GM18526 (cell line): Measurements from ENCODE around the gene TCF7L2.

Source experiments
- POLR2A ChIP-seq: IDR thresholded peaks from 3 replicates; pipeline ENCODE4 v1.6.1; 2011; ENCODE audit not compliant: insufficient read length; ENCODE audit errors: extremely low read depth

The TCF7L2 gene

GRCh38 chr10:113151190-113151666 is 201.2 kb downstream of the TCF7L2 start:
- no peak for TF ChIP-seq POLR2A

DNA sequence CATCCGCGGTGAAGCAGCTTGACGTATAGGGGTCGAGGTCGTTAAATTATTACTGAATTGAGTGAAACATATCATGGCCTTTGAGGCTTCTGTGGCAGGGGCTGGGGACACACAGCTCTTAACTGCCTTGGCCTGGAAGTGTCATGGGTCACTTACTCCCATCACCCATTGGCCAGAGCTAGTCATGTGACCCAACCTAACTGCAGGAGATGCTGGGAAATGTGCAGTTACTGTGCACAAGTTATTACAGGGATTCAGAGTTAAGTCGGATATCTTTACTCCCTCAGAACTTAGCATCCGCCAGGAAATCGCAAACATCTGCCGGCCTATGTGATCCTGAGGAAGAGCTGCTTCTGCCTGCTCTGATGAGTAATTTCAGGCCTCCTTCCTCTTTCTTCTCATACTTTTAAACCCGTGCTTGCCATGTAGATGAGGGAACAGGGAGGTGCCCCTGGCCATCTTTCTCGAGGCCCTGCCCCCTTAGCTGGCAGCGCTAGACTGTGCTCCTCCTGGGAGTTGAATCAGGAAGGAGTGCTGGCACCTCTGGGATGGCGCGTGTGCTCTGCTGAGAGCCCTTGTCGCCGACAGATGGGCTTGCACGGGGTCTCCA is 203.6 kb downstream of the TCF7L2 start:
- no peak for TF ChIP-seq POLR2A

DNA sequence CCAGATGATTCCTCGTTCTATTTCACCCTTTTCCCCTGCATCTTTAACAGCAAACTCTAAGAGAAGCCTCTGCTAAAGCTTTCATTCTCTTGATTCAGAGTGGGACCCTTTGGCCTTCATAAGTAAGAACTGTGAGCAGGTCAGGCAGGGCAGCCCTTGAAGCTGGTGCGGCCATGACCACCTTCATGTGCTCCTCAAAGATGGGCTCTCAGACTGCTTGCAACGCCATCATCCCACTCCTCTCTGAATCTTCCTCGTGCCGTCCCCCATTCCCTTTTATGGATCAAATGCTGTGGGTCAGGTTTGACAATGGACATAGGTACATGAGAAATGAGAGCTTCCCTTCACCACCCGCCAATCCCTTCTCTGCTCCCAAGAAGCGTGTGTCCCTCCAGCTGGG is 207.4 kb downstream of the TCF7L2 start:
- no peak for TF ChIP-seq POLR2A

DNA sequence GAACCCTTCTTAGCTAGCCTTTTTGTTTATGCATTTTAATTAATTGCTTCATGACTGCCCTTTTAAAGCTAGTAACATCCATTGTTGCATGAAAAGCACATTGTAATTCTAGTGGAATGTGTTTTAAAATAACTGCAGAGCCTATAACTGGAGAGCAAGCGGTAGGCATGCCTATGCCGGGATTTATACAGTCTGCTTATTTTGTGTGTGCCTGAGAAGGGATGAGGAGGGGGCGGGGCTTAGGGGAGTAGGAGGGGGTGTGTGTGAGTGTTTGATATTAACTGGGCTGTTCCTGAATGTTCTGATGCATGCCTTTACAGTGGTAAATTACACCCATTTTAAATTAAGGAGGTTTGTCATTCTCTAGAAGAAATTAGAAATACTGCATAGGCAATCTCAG is 208.1 kb downstream of the TCF7L2 start:
- no peak for TF ChIP-seq POLR2A

- no peak for TF ChIP-seq POLR2A
Measured at GRCh38 chr10:113159563-113159962, 209.5 kb downstream of the TCF7L2 start.

DNA sequence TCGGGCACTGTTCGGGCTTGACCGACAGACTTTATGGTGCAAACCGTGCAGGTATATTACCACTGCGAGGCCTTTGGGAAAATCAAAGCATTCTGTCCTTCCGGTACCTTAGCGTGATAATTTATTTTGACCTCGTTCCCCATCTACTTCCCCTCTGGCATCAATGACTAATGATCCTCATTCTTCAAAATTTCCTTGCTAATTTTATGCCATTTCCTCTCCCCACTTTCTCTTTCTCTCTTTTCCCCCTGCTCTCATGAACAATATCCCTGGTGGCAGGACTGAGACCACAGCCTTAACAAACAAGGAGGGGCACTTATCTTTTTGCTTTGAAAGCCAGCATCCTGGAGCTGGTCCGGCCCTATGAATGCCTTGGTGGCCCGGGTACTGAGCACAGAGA is 210.6 kb downstream of the TCF7L2 start:
- no peak for TF ChIP-seq POLR2A

DNA sequence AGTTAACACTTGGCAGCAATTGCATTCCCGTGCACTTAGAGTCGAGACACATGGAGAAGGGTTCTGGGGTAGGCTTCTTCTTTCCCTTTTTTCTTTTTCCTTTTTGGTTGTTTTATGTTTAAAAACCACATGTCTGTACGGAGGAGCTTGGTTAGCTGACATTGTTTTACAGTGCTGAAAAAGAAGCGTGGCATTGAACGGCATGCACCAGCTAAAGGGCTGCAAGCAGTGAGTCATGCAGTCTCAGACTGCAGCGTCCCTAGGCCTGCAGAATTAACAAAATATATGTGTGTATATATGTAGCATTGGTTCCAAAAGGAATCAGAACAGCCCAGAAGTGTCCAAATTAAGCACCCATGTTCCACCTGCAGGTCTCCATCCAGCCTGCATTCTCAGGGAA is 211.0 kb downstream of the TCF7L2 start:
- TF ChIP-seq POLR2A, result no peak

- no peak for TF ChIP-seq POLR2A
Measured at GRCh38 chr10:113162960-113163359, 212.9 kb downstream of the TCF7L2 start.

GRCh38 chr10:113165673-113166072 is 215.6 kb downstream of the TCF7L2 start:
- no peak for TF ChIP-seq POLR2A

DNA sequence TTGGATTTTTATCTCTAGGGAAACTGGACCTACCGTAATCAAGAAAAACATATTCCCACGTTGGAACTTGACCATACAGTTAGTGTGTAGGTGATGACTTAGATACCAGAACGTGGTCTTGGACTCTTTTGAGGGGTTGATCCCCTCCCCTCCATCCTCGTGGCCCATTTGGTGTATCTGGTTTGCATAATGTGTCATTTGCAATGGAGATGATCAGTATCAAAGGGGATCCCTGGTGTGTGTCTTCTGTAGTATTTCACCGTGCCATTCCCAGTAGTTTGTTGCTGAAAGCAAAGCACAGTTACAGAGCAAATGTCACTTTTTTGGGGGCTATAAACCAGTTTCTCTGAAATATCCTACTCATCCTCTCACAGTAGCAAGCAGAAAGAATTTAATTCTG is 217.7 kb downstream of the TCF7L2 start:
- TF ChIP-seq POLR2A, result no peak

- no peak for TF ChIP-seq POLR2A
Measured at GRCh38 chr10:113168584-113168983, 218.5 kb downstream of the TCF7L2 start.

GRCh38 chr10:113169111-113169510 is 219.1 kb downstream of the TCF7L2 start:
- TF ChIP-seq POLR2A, result no peak

GRCh38 chr10:113169853-113170460 is 219.9 kb downstream of the TCF7L2 start:
- no peak for TF ChIP-seq POLR2A

GRCh38 chr10:113171662-113172061 is 221.6 kb downstream of the TCF7L2 start:
- TF ChIP-seq POLR2A, result no peak

- no peak for TF ChIP-seq POLR2A
Measured at GRCh38 chr10:113175176-113175575, 225.1 kb downstream of the TCF7L2 start.

DNA sequence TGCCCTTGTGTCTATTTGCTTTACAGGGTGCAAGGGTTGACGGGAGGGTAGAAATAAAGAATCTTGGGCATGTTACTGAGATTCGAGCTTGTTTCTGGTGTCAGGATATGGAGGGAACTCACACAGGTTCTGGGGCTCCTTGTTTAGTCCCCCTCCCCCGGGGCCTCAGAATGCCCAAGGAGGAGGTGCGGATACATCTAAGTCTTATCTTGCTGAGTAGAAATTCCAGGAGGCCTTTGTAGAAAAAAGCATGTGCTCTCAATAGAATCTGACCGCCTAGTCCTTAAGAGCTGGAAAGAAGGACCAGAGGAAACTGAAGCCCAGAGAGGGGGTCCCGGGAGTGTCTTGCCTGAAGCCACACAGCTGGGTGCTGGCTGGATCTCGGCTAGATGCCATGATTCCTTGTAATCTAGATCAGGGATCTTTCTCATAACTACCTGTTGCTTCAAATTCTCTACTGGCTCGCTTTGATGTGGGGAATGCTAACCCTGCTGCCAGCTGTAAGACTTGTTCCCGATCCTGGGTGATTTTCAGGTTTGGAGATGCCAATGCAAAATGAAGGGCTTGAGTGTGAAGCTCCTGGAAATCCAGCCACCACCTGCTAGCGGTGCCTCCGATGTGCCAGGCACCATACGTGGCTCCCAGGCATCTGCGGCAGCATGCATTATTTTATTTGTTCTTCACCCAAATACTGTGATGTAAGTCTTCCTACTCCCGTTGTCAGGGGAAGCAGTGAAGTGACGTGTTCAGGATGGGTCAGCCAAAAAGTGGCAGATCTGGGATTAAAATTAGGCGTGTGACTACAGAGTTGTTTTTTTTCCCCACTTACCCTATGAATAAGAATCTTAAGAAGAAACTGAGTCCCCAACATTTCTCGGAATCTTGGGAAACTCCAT is 226.0 kb downstream of the TCF7L2 start:
- TF ChIP-seq POLR2A, result no peak

DNA sequence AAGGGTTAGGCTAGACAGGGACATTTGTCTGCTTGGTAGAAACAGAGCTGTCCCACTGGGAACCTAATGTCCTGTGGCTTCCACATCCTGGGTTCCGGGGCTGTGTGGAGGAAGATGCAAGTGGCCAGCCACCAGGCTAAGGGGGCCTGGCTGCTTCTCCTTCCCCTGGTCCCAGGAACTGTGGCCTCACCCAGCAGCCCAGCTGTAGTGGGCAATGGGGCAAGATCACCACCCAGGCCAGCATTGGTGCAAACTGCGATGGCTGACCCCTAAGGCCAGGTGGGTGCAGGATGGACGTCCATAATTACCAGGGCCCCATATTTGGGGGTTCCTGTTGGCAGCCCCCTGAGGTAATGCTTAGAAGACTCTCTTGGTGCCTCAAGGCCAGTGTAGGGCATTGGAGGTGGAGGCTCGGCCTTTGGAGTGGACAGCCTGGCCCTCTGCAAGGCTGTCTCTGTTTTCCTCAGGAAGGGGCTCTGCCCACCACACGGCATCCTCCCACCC is 226.7 kb downstream of the TCF7L2 start:
- TF ChIP-seq POLR2A, result no peak
